Thymus (tissue), 14 donors: ENCODE measurements around the gene KRT27. TPM values are rescaled to one million over a fixed set of nuclear protein-coding genes. Genes with fewer than 3 reads are reported as not detected.
A peak's percentile ranks its signal among the peaks of the same experiment; 100 is the strongest.

Source experiments
- DNase-seq, 9 donors: peaks; one replicate each; pipeline ENCODE4 v3.0.0-alpha.2; 2013; ENCODE audit warnings: low spot score in 9 of 9, low read depth in 6 of 9, missing footprints in 1 of 9
- H3K27ac ChIP-seq, 2 donors: one replicate each; pipeline ENCODE4 v1.5.1; 2013; ENCODE audit warnings: control low read depth in 1 of 2, low read depth in 1 of 2, low read length in 1 of 2, mild to moderate bottlenecking in 1 of 2, moderate library complexity in 1 of 2
- H3K27me3 ChIP-seq, 2 donors: one replicate each; pipeline ENCODE4 v1.5.1; 2013; ENCODE audit warnings: low read length in 1 of 2; ENCODE audit not compliant: control insufficient read depth in 2 of 2, insufficient read depth in 1 of 2
- H3K36me3 ChIP-seq, 2 donors: one replicate each; pipeline ENCODE4 v1.5.1; 2013; ENCODE audit warnings: low read length in 1 of 2, mild to moderate bottlenecking in 1 of 2, moderate library complexity in 1 of 2; ENCODE audit not compliant: control insufficient read depth in 2 of 2, insufficient read depth in 2 of 2
- H3K4me1 ChIP-seq, 2 donors: one replicate each; pipeline ENCODE4 v1.5.1; 2013; ENCODE audit warnings: low read length in 2 of 2; ENCODE audit not compliant: control insufficient read depth in 2 of 2, insufficient read depth in 2 of 2
- H3K4me3 ChIP-seq, 2 donors: one replicate each; pipeline ENCODE4 v1.5.1; 2013; ENCODE audit warnings: low read length in 2 of 2, control low read depth in 1 of 2, mild to moderate bottlenecking in 1 of 2
- H3K9me3 ChIP-seq, 2 donors: one replicate each; pipeline ENCODE4 v1.5.1; 2013; ENCODE audit warnings: low read length in 1 of 2, mild to moderate bottlenecking in 1 of 2; ENCODE audit not compliant: control insufficient read depth in 2 of 2, insufficient read depth in 1 of 2
- WGBS: extraction: QIAGEN DNeasy Blood & Tissue Kit; methylation state at CpG from one replicate; pipeline ENCODE4 v1.1.7; 2013; 5-methylcytosine and 5-hydroxymethylcytosine counted together
- long read RNA-seq, 10 donors: transcript quantifications; one replicate each; lab custom pipeline, GENCODE V29; 2026
- polyA plus RNA-seq: library from polyadenylated mRNA; stranded (reverse); fragments of 200-250 nt; gene quantifications from one replicate; pipeline ENCODE4 v1.2.3, GENCODE V29; 2013
- total RNA-seq: library from RNA; stranded (reverse); fragments of 120-200 nt; gene quantifications from one replicate; pipeline ENCODE4 v1.2.4, GENCODE V29; 2013
- donor health status: healthy.

KRT27 gene, protein sequence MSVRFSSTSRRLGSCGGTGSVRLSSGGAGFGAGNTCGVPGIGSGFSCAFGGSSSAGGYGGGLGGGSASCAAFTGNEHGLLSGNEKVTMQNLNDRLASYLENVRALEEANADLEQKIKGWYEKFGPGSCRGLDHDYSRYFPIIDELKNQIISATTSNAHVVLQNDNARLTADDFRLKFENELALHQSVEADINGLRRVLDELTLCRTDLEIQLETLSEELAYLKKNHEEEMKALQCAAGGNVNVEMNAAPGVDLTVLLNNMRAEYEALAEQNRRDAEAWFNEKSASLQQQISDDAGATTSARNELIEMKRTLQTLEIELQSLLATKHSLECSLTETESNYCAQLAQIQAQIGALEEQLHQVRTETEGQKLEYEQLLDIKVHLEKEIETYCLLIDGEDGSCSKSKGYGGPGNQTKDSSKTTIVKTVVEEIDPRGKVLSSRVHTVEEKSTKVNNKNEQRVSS
- total RNA-seq (0.14 TPM), polyA plus RNA-seq (1.3 TPM)
- long read RNA-seq, donor 1 = 0 reads
- long read RNA-seq, donor 2 = 0 reads
- long read RNA-seq, donor 3 = 0 reads
- long read RNA-seq, donor 4 = 0 reads
- long read RNA-seq, donor 5 = 0 reads
- long read RNA-seq, donor 6 = 0 reads
- long read RNA-seq, donor 7 = 0 reads
- long read RNA-seq, donor 8 = 0 reads
- long read RNA-seq, donor 9 = 0 reads
- long read RNA-seq, donor 10 = 0 reads

DNA sequence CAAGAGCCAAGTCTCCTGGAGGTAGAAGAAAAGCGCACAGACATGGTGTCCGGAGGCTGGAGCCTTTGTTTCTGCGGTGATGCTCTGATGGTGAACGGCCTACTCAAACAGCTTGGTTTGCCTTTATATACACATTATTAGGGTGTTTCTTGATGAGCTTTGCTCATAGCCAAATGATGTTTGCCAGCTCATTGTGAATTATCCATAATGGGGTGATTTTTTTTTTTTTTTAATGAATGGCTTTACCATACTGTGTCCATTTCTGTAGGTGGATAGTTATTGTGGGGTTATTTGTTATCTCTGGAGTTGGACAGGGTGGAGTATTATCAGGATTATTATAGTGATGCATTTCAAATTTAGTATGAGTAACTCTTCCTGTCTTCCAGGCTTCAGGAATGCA, at the start of gene KRT27:
KRT27 (minus strand) TSS at position 101 of the 400 bp plus-strand sequence; CDS start at position 44, 57 bp downstream.
- no peak within 1 kb of the TSS for H3K4me3 ChIP-seq
- no peak for DNase-seq
- 98% methylated on average over 4 of the region's 4 CpGs for WGBS
- H3K27ac ChIP-seq = no peak within 1 kb of the TSS
- no peaks in the 10 kb centered on the region for H3K9me3 ChIP-seq
- H3K27me3 ChIP-seq = peaks cover 4 to 24% of the 10 kb centered on the region in 2 donors
- no peaks in the 10 kb centered on the region for H3K4me1 ChIP-seq
- H3K36me3 ChIP-seq = no peaks in the 10 kb centered on the region

DNA sequence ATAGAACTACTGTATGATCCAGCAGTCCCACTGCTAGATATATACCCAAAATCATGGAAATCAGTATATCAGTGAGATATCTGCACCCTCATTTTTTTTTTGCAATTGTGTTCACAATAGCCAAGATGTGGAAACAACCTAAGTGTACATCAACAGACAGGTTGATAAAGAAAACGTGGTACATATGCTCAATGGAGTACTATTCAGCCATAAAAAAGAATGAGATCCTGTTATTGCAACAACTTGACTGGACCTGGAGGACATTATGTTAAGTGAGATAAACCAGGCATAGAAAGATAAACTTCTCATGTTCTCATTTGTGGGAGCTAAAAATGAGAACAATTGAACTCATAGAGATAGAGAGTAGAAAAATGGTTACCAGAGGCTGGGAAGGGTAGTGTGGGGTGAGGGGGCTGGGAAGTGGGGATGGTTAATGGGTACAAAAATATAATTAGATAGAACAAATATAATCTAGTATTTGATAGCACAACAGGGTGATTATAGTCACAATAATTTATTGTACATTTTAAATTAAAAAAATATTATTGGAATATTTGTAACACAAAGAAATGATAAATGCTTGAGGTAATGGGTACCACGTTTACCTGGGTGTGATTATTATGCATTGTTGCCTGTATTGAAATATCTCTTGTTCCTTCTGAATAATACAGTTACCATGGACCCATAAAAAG, 47.9 kb upstream of the KRT27 start:
- Histone ChIP-seq H3K27me3 (no peaks in the 10 kb centered on the region), H3K27ac (no peak overlapping the region), H3K9me3 (no peaks in the 10 kb centered on the region), H3K36me3 (no peaks in the 10 kb centered on the region), H3K4me1 (no peaks in the 10 kb centered on the region), H3K4me3 (no peak overlapping the region)
- DNase-seq = no peak
- WGBS = 90% methylated on average over 2 of the region's 2 CpGs

DNA sequence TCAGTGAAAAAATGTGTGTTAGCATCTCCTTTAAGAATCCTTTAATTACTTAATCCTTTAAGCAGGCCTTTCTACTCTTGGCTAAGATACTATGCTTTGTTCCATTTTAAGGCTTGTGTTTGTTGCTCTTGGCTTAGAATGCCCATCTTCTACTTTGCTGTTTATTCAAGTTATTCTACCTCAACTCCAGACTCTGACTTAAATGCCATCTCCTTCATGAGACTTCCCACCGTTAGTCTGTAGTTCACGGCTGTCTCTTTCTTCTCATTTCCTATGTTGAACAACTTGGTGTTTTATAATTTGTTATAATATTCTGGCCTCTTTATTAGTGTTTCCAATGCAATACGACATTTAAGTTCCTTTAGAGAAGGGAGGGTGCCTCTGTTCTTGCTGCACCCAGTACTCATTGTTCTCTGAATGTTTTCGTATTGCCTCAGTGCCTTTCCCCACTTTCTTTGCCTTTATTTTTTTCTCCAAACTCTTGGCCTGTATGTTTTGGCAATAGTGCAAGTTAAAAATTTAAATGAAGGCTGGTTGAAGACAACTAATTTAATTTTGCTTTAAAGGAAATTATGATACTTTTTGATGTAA, 46.2 kb upstream of the KRT27 start:
- no peak for DNase-seq
- Histone ChIP-seq H3K27ac (no peak overlapping the region), H3K36me3 (no peaks in the 10 kb centered on the region), H3K27me3 (no peaks in the 10 kb centered on the region), H3K4me3 (no peak overlapping the region), H3K4me1 (no peaks in the 10 kb centered on the region), H3K9me3 (no peaks in the 10 kb centered on the region)
- 94% methylated on average over 4 of the region's 4 CpGs for WGBS

- Histone ChIP-seq H3K9me3 (no peaks in the 10 kb centered on the region), H3K27me3 (no peaks in the 10 kb centered on the region), H3K4me3 (no peak overlapping the region), H3K4me1 (no peaks in the 10 kb centered on the region), H3K36me3 (no peaks in the 10 kb centered on the region), H3K27ac (no peak overlapping the region)
- DNase-seq = peak in 1 of 9 donors; percentile 28
- WGBS = 75% methylated on average over 7 of the region's 7 CpGs
Measured at GRCh38 chr17:40827746-40828453, 45.5 kb upstream of the KRT27 start.

- 96% methylated on average over 2 of the region's 2 CpGs for WGBS
- Histone ChIP-seq H3K4me3 (no peak overlapping the region), H3K27me3 (peaks cover 3 to 9% of the 10 kb centered on the region in 2 donors)
Measured at GRCh38 chr17:40825599-40825998, 43.2 kb upstream of the KRT27 start.

GRCh38 chr17:40824015-40824832, 41.9 kb upstream of the KRT27 start:
- Histone ChIP-seq H3K27me3 (peaks cover 3 to 11% of the 10 kb centered on the region in 2 donors), H3K36me3 (no peaks in the 10 kb centered on the region), H3K4me1 (peaks cover 0 to 3% of the 10 kb centered on the region in 2 donors), H3K27ac (no peak overlapping the region), H3K9me3 (peaks cover 2 to 3% of the 10 kb centered on the region in 2 donors), H3K4me3 (no peak overlapping the region)
- 96% methylated on average over 1 of the region's 1 CpG for WGBS
- DNase-seq = no peak

More at GRCh38 chr17:40825599-40825998, 43.2 kb upstream of the KRT27 start:
- no peak for DNase-seq
- Histone ChIP-seq H3K36me3 (no peaks in the 10 kb centered on the region), H3K27ac (no peak overlapping the region), H3K4me1 (no peaks in the 10 kb centered on the region), H3K9me3 (no peaks in the 10 kb centered on the region)

GRCh38 chr17:40822132-40822812, 39.9 kb upstream of the KRT27 start, which contains the start of gene KRT10:
Gene KRT10 (minus strand): TSS chr17:40822614. CDS start chr17:40822585, 29 bp downstream.
- peaks cover 0 to 2% of the 10 kb centered on the region in 2 donors for H3K36me3 ChIP-seq
- H3K27me3 ChIP-seq = peaks cover 3 to 11% of the 10 kb centered on the region in 2 donors
- no peak for DNase-seq
- no peak within 1 kb of the TSS for H3K4me3 ChIP-seq
- H3K27ac ChIP-seq = no peak within 1 kb of the TSS
- H3K4me1 ChIP-seq = peaks cover 2 to 3% of the 10 kb centered on the region in 2 donors
- WGBS = 79% methylated on average over 7 of the region's 7 CpGs
- peaks cover 2 to 3% of the 10 kb centered on the region in 2 donors for H3K9me3 ChIP-seq
